HUDEP-2 (cell line): Measurements from ENCODE around the gene PTPRF.
A peak's percentile ranks its signal among the peaks of the same experiment; 100 is the strongest.
"Not testable (repeated sequence)": the region's sequence is repeated elsewhere in the genome, so short reads cannot be mapped to it uniquely, and the experiment has no call there.

Source experiments
- DNase-seq, 76 experiments: peaks; one replicate each; lab custom pipeline; 2025; ENCODE audit not compliant: unreplicated experiment in 76 of 76; lab: John Stamatoyannopoulos, UW

Gene PTPRF

DNA sequence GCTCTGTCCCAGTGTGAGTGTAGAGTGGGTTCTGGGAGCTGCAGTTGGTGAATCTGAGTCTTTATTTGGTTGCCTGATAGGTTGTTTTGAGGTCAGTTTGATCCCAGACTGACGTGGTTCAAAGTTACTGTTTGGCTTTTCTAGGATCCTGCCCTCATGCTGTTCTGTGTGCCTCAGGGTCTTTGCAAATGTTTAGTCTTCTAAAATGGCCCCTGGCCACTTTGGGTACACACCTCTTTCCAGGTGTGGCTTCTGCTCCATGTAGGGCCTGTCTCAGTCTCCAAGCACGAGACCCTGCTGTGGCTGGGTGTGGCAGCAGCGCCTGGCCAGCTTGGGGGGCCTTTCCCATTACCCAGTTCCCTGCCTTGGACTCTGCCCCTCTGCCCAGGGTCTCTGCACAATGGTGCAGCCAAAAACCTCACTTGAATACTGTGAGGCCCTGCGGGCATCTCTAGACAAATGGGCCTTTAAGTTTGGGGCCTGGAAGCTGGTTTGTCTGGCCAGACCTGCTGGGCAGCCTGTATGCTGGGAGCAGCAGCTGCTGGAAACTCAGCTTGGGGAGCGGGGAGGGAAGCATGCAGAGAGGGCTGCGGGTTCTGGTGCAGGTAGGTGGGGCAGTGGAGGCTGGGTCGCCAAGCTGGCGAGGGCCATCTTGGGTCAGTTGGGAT is 5.6 kb downstream of the PTPRF start:
- no peak for DNase-seq

DNA sequence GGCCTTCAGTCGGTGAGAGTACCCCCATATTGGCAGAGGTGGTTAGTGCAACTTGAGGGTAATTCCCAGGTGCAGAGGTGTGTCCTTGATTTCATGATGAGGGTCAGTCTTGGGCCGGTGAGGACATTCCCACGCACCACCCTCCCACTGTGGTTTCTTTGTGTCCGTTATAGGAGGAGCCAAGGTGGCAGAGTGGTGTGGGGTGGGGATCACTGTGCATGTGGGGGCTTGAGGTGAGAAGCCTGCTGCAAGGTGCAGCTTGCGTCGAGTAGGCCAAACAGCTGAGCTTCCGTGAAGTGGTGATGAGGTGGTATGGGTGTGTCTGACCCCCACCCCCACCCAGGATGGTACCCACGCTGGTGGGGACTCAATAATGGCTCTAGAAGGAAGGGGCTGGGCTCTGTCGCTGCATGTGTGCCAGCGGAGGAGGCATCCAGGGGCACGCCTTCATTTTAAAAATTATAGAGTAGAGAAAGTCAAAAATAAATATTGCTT is 6.2 kb downstream of the PTPRF start:
- no peak for DNase-seq

DNA sequence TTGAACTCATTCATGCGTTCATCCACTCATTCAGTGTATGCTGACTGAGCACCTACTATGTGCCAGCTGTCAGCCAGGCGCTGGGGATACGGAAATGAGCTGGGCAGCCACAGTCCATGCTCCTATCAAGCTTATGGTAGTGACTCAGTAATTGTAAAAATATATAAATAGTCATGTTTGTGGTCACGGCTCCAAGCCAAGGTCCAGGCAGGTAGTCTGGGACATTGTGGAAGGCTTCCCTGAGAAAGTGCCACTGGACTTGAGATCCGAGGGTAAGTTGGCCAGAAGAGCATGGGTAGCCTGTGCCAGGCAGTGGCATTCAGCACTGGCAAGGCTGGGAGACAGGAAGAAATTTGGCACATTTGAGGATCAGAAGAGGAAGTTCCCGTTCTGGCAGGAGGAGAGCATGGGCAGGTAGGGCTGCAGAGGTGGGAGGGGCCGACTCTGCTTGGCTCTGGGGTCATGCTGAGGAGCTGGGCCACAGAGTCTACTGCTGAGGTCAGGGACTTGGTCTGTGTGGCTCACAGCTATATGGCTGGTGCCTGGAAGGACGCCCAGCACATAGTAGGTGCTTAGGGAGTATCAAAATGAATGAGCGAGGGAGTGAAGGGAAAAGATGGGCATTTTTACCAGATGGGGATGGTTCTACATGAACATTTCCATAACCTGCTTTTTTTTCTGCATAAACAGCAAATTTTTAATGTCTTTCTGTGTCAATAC is 6.9 kb downstream of the PTPRF start:
- no peak for DNase-seq

DNA sequence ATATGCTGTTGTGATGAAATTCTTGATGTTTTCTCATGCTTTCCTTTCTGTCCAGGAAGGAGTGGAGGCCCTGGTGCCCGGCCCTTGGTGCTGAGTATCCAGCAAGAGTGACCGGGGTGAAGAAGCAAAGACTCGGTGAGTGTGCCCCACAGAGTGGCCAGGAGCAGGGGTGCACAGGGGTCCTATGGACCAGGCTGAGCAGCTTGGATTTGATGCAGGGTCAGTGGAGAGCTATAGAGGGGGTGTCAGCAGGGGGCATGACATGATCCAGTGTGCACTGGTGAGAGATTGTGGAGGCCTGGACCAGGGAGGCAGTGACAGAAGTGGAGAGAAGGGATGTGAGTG is 7.4 kb downstream of the PTPRF start:
- DNase-seq, result no peak

DNA sequence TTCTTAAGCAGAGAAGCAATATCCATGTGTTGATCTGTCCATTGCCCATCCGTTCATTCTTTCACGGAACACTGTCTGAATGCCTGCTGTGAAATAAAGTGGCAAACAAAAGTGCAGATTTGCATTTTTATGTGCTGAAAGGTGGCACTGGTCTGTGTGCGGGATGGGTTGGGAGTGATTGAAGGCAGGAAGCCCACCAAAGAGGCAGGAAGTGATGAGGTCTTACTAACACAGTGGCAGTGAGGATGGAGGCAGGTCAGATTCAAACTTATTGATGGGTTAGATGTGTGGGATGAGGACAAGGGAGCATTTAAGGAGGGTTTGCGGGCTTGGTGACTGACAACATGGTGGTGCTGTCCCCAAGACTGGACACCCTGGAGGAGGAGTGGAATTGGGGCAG is 8.3 kb downstream of the PTPRF start:
- no peak for DNase-seq

DNA sequence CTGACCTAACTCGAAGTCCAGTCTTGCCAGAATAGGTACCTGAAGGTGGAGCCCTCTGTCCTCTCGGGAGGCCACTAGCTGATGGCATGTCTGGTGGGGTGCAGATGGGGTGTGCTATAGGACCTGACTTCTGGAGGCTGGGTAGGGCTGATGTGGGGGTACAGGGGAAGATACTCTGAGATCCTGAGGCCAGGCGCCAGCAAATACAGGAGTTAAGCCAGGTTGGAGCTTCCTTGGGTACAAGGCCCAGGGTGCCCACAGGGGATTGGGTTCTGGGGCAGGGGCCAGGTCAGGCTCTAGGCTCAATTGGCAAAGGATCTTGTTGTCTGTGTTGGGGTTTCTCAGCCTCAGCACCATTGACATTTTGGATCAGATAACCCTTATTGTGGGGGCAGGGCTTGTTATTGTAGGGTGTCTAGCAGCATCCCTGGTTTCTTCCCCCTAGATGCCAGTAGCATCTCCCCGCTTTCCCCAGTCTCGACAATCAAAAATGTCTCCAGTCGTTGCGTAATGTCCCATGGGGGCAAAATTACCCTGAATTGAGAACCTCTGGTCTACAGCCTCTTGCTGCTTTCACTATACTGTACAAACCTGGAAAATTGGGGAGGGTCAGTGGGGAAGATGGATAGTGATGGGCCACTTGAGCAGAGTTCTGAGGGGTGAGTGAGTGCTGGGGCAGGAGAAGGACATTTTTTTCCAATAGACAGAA is 9.2 kb downstream of the PTPRF start:
- DNase-seq, result no peak

DNA sequence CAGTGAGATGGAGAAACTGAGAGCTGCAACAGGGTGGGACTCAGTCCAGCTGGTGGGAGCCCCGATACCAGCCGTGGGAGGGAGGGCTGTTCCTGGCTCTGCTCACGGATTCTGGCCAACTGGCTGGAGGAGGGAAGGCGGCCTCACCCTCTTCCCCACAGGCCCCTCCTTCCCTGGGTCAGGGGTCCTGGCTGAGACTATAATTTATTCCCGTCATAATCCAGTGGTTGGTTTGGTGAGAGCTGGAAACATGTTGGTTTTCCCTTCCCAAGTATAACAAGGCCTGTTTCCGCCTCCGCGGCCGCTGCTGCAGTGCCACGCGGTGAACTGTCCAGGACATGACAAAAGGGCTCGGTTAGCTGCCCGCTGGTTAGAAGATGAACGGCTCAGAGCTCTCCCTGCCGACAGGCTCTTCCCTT is 10.0 kb downstream of the PTPRF start:
- DNase-seq, result no peak

DNA sequence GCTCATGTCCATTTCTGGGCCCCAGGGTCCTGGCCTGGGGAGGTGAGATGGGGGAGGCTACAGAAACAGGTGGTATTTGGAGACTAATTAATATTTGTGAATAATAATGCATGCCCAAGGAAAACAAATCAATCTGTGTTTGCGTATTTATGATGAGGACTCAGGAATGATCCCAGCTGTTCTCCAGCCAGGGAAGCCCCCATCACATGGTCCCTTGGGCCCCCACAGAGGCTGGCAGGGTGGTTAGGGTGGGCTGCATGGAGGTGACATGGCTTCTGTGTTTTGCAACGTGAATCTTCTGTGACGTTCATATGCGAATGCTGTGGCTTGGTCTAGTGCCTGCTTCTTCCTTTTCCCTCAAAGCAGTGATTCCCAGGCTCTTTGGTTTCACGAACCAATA is 10.5 kb downstream of the PTPRF start:
- no peak for DNase-seq

DNA sequence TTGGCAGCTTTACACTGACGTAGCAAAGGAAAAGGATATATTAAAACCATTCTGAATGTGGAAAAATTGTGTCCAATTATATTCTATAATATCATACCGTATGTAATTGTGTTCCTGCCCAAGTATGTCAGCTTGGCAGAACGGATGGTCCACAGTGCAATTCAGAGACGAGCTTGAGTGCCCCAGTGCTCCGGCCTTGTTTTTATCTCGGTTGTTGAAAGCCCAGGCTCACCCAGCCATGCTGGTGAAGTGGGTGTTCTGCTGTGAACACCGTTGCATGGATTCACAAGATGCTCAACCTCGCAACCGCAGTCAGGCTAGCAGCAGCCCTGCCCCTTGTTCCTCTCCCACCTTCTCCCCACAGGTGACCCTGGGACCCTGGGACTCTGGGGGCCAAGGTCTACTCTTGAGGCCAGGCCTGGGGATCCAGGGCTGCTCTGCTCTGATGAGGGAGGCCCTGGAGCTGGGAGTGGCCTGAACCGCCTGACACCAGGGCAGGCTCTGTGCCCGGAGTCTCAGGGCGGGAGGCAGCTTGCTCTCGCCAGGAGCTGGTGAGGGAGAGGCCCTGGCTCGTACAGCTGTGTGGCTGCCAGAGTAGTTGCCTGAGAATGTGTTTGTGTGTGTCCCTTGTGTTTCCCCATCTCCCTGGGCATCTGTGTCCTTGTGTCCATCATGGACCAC is 11.2 kb downstream of the PTPRF start:
- peak in 73 of 76 experiments; percentile 20 to 85 (median 65) for DNase-seq

DNA sequence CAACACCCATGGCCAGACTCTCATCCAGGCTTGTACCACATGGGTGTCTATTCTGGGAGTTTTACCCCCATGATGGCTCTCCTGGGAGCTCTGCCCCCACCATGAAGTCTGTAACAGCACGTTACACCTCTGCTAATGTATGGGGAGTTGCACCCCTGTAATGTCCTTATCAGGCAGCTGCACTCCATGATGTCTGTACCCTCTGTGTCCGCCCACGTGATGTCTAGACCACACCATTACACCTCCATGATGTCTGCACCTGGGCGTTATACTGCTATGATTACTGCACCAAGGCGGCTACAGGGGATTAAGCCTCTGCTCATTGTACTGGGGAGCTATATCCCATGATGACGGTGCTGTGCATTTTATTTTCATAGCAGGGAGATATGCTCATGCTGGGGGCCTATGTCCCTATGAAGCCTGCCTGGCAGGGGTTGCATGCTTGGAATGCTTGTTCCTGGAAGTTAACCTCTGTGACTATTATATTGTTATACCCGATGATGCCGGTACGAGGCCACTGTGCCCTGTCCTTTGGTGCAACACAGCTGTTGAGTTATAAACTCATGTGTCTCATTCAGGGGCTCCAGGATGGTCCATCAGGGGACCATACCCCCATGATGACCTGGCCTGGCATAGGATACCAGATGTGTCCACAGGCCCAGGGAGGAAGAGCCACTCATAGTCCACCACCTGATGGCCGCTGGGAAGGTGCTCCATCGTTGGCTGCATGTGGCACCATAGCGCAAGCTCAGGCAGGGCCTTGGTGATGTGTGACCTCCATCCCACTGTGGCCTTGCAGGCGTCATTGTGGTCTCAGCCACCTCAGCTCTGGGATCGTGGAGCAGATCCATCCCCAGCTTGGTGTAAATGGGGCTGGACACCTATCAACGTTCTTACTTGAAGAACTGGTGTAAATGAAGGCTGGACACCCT is 12.1 kb downstream of the PTPRF start:
- DNase-seq, result peak in 14 of 76 experiments; percentile 6 to 49 (median 22)

DNA sequence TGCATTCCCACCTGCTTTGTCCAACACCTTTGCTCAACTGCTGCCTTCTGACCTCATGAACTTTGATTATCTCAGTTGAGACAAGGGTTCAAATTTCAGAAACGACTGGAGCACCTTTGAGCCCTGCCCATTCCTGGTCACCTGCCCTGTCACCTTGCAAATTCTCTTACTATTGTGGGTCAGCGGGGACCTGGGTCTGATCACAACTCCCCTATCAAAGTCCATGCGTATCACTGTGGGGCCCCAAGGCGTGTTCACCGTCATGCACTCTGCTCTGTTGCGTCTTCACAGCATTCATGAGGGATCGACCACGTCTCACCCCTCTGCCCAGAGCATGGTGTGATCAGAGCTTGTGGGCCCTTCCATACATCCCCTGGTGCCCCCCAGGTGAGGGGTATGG is 12.9 kb downstream of the PTPRF start:
- DNase-seq, result no peak

DNA sequence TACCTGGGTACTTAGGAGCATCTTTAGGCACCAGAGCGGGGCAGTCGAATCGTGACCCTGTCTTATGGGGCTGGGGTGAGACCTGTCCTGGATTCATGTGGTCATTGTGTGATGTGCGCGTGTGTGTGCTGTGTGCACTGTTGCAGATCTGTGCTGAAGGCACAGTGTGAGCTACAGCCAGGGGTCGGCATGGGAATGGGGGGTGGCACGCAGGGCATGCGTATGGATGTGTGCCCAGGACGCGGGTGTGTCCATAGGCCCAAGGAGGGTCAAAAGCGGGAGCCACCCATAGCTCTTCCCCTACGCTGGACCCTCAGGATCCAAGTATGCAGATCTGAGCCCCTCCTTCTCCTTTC is 14.6 kb downstream of the PTPRF start:
- DNase-seq, result no peak

DNA sequence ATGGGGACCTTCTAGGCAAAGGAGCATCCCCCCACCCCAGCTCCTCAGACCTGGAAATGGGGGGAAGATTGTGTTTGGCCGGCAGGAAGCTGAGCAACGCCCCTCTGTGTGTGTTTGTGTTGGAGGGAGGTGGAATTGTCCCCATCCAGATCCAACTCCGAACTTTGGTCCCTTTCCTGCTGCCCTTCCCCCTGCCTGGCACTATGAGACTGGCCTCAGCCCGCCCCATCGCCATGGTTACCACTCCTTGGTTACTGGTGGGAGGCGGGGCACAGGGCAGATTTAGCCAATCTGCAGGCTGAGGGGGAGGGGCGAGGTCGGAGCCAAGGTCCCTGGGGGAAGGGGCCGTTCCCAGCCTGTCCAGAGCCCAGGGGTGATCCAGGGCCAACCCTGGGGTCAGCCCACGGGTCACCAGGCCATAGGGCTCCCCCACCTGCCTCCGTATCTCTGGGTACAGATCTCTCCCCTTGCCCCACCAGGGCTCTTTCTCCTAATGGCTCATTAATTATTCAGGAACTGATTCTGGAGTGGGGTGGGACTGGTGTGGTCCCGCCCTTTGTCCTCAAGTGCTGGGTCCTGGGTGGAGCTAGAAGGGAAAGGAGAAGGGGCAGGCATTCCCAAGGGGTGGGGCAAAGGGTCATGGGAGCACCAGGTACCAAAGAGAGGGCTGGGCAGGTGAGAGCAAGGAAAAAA is 15.2 kb downstream of the PTPRF start:
- peak in 37 of 76 experiments; percentile 6 to 55 (median 23) for DNase-seq

DNA sequence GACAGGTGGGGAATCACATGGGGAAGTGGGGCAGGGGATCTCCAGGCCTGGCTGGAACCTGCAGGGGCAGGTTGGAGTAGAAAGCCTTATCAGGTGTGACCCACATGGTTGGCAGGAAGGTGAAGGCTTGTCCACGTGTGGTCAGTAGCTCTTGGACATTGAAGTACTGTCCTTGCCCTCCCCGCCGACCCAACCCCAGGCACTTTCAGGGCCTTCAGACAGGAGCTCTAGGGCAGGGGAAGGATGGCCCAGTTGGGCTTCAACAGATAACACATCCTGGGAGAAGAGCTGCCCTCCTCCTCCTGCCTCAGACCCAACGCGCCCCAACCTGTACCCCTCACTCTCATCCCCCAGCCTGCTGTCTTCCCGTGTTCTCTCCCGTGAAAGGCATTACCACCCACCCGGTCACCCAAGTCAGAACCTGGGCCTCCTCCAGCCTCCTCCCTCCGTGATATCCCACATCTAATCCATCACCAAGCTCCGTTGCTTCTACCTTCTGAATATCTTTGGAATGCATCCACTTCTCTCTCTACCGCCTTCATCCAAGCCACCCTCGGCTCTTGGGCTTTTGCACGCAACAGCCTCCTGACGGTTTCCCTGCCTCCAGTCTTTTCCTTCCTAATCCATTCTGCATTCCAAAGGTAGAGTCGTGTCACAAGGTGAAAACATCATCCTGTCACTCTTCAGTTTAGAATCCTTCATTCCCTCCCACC is 15.9 kb downstream of the PTPRF start:
- no peak for DNase-seq

DNA sequence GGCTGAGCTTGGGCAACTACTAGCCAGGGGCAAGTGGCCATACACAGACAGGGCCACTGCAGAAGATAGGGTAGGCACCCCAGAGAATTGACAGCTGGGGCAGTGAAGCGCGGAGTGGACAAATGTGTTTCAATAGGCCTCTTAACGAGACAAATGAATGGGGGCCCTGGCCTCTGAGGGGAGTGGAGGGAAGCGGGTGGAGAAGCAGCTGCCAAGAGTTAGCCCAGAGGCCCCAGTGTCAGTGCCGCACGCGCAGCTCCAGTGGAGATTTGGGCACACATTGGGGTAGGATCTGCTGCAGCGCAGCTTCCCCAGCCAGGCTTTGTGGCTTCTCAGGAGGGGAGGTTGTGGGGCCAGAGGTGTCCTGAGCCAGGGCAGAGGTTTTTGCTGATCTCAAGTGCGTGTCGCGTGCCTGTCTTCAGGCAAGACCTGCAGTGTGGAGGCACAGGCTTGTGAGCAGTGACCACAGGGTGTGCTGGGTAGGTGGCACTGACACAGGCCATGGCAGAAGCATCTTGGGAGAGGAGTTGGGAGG is 16.9 kb downstream of the PTPRF start:
- no peak for DNase-seq

DNA sequence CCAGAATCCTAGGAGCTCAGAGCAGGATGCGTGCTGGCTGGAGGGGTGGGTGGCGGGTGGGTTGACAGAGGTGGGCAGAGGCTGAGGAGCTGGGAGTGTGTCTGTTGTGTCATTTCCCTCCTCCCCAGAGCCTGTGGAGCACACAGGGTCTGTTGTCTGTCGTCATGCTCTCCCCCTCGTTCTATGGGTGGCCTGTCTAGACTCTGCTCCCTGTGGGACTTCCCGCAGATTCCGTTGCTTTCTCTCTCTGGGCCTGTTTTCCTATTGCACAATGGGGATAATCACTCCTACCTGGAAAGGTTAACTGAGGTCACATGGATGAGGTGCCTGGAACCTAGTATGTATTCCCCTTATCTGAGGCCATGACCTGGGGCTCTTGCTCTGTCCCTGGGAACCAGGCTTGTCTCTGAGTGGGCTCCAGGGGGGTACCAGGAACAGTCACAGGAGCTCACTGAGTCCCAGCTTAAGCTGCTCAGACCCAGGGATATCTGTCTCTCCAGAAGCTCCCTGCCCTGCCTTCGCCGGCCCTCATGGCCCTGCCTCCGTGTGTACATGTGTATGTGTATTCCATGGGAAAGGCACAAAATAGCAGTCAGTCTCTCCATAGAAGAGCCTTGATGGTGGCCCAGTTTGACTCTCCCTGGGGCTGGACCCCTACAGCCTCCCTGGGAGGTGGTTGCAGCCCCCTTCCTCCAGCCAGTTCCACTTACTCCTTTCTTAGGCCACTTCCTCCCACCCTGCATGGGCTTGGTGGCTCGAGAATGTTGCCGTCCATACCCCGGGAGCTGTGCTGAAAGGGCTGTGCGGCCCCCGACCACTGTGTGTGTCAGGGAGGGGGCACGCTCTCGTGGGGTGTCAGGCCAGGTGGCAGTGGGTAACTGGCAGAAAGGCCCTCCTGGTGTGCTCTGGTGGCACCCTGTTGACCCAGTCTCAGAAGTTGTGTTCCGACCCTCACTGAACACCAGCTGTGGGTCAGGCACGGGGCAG is 17.9 kb downstream of the PTPRF start:
- DNase-seq, result no peak

DNA sequence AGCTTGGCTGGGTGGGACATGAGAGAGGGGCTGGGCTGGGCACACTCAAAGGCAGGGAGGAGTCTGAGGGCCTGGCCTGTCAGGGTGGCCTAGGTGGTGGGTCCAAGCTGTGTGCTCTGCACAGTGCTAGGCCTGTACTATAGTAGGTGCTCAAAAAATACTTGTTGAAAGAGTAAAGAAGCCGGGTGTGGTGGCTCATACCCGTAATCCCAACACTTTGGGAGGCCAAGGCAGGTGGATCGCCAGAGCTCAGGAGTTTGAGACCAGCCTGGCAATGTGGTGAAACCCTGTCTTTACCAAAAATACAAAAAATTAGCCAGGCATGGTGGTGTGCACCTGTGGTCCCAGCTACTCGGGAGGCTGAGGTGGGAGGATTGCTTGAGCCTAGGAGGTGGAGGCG is 18.7 kb downstream of the PTPRF start:
- DNase-seq, result not testable (repeated sequence)
